GM21717 (cell line): ENCODE data around the gene PBRM1.

Source experiments
- ATAC-seq: cut with Tn5 transposase; IDR thresholded peaks from one replicate; pipeline ENCODE4 v1.9.1; 2021; ENCODE audit warnings: mild to moderate bottlenecking, moderate library complexity; ENCODE audit not compliant: unreplicated experiment

PBRM1 gene

DNA sequence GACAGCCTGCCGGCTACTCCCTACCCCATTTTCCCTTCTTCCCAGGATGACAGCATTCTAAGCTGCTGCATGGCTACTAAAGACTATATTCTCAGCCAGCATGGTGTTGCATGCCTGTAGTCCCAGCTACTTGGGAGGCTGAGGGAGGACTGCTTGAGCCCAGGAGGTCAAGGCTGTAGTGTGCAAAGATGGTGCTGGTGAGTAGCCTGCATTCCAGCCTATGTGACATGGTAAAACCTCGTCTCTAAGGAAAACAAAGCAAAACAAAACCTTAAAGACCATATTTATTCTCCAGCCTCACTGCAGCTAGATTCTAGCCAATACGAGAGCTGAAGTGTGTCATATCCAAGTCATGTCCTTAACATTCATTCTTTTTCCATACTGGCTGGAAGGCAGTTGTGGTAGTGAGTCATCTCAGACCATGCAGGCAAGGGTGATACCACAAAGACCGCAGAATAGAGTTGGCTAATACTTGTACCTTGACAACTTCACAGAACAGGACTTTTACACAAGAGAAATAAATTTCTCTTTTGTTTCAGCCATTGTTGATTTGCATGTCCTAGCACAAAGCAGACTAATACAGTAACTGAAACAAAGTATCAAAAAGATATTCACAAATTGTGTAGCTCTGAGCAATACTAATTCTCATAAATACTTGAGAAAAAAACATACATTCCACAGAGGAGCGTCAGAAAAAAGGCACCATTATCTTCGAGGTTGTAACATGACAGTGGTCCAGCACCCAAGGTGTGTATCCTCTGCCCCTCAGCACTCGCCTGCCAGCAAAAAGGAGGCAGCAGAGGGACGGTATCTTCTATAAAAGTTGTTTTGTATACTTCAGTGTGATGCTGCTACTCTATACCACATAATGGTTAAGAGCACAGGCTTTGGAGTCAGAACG lies 14.8 kb downstream of the PBRM1 start:
- peak; percentile 81 for ATAC-seq

GRCh38 chr3:52663098-52663497 lies 22.6 kb downstream of the PBRM1 start:
- no peak for ATAC-seq

DNA sequence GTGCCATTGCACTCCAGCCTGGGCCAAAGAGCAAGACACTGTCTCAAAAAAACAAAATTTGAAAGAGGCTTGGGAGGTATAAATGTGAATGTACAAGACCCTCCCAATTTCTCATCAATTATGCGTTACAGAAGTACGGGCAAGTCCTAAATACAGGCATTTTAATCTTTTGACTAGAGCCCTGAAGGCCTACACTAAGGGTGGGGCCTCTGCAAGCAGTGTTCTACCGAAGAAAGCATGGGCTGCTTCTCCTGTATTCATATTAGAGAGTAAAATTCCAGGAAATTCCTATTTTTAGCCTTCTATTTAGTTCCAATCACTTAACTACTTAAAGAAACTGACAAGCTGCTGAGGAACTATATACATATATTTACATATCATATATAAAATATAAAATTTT lies 25.7 kb downstream of the PBRM1 start:
- no peak for ATAC-seq

DNA sequence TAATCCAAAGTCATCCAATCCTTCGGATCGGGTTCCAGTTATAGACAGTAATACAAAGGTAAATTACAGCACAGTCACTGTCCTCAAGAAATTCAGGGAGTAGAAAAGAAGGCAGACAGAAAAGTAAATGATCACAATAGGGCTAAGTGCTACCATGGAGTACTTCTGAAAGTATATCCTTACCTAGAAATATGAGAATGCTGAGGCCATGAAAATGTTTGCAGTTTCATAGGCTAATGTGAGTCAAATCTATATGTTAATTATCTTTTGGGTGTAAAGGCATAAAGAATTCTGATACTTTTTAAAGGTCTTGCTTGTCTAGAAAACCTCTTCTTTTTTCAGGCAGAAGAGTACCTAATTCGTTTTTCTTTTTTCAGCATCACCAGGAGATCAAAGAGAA lies 29.8 kb downstream of the PBRM1 start:
- ATAC-seq: no peak

- ATAC-seq: no peak
Observed at GRCh38 chr3:52651592-52651991, 34.1 kb downstream of the PBRM1 start.

GRCh38 chr3:52650439-52650838 lies 35.3 kb downstream of the PBRM1 start:
- no peak for ATAC-seq

- ATAC-seq: no peak
Observed at GRCh38 chr3:52649461-52650210, 36.1 kb downstream of the PBRM1 start.

- no peak for ATAC-seq
Observed at GRCh38 chr3:52645549-52645948, 40.2 kb downstream of the PBRM1 start.

DNA sequence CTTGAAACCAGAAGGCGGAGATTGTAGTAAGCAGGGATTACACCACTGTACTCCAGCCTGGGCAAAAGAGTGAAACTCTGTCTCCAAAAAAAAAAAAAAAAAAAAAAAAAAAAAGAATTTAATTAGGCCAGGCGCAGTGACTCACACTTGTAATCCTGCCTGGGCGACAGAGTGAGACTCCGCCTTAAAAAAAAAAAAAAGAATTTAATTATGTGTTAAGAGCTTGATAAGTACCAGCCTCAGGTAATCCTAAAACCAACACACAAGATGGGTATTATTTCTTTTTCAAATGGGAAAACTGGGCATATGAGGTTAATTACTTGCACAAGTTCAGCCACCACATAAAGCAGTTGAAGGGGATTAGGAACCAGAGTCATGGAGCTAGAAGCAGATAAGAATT lies 49.0 kb downstream of the PBRM1 start:
- ATAC-seq: no peak

DNA sequence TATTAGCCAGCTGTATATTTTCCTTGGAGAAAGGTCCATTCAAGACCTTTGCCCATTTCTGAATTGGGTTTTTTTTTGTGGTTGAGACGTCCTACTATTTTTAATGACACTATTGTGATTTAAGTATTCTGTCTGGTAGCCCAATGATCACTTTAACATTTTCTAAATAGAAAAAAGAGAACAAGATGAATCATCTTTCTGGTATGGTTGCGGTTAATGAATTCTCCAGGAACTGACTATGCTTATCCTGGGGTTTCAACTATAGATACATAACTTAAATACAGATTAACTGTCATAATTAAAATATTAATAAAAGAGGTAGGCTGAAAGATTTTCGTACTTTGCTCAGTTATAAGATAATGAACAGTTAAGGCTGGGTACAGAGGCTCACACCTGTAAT lies 51.9 kb downstream of the PBRM1 start:
- ATAC-seq: no peak

GRCh38 chr3:52625041-52625440 lies 60.7 kb downstream of the PBRM1 start:
- no peak for ATAC-seq

- no peak for ATAC-seq
Observed at GRCh38 chr3:52623234-52623792, 62.4 kb downstream of the PBRM1 start.

DNA sequence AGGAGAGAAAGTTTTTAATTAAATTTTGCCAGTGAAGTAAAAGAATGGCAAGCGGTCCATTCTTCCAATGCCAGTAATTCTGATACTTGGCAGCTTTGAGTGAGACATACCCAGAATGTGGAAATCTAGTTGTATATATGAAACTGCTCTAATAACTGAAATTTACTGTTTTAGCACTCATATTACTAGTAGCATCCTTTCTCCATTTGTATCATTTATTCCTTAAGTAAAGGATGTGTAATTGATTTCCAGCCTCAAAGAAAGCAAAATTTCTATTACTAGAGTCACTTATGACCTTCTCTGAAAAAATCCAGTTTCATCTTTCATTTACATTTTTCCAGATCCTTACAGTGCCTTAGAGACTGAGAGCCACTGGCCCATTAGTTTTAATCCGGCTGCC lies 65.1 kb downstream of the PBRM1 start:
- no peak for ATAC-seq

GRCh38 chr3:52615166-52615565 lies 70.5 kb downstream of the PBRM1 start:
- no peak for ATAC-seq

- ATAC-seq: no peak
Observed at GRCh38 chr3:52614689-52615088, 71.0 kb downstream of the PBRM1 start.

DNA sequence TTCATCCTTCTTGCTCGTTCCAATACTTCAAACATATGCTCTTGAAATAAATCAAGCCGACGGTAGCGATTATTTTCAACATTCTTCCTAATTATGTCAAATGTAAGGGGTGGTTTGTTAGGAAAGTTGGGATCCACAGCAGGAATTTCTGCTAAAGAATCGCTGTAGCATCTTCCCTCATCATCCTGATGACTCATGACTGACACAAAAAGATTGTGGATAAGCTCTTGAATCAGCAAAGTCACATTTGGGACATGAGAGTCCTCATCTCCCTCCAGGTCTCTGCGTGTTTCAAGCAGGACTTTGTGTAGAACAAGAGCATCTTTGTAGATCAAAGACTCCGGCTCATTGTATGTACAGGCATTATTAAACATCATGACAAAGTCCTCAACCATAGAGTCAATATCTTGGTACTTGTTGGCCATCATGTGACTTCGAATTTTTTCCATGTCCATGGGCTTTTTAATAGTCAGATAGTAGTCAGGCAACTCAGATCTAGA lies 76.3 kb downstream of the PBRM1 start:
- no peak for ATAC-seq

DNA sequence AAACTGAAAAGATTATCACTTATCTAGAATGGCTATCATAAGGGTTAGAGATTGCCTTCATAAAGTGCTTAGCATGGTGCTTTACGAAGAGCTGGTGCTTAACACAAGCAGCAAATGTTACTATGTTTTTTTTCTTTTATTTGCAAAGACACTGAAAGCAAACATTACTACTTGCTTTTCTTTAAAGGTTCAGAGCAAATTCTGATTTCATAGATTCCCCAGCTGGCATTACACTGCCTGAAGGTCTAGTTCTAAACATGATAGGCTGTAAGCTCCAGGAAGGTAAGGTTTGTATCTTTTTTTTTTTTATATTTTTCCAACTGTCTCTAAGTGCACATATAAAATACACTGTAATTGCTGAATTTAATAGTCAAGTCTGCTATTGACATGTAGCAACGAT lies 77.4 kb downstream of the PBRM1 start:
- ATAC-seq: no peak

DNA sequence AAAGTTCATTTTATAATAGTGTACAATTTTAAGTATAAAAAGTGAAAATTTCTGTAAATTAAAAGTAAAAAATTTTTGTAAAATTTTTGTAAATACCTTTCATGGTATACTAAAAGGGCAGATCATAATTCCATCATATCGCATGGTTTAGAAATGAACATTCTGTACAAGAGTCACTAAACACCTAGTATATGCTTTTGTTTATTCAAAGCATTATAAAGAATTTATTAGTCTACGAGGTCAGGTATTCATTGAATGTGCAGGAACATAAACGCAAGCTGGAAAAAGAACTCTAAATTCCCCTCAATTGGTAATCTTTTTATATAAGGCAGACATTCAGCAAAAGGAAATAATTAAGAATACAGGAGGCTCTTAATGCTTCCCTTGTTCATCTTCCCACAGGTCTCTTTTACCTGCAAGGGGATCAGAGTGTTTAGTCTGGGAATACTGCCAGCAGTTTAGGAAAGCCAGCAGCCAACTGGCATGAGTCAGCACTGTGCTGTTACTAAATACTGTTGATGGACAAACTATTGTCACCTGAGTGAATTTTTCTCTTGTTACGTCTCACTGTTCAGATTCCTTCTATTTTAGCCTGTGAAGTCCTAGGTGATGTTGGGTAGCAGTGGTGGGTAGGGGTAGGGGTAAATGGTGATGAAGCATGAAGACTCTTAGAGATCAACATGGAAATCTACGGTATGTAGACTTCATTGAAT lies 79.2 kb downstream of the PBRM1 start:
- no peak for ATAC-seq

GRCh38 chr3:52600258-52600657 lies 85.5 kb downstream of the PBRM1 start:
- no peak for ATAC-seq

GRCh38 chr3:52596658-52597265 lies 89.0 kb downstream of the PBRM1 start:
- no peak for ATAC-seq

DNA sequence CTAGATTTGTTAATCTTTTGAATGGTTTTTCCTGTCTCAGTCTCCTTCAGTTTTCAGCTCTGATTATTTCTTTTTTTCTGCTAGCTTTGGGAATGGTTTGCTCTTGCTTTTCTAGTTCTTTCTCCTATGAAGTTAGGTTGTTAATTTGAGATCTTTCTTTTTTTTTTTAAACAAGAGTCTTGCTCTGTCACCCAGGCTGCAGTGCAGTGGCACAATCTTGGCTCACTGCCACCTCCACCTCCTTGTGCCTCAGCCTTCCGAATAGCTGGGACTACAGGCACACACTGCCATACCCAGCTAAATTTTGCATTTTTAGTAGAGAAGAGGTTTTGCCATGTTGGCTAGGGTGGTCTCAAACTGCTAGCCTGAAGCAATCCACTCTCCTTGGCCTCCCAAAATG lies 92.6 kb downstream of the PBRM1 start:
- no peak for ATAC-seq
